Stomach (tissue), 4 donors: ENCODE results near the gene CACNA1E.

ENCODE experiments used
- EP300 ChIP-seq: sonication (generic); formaldehyde crosslinking; IDR thresholded peaks from one replicate; pipeline ENCODE4 v1.6.1; 2017; ENCODE audit warnings: antibody characterized with exemption
- POLR2A ChIP-seq, 4 donors: fragments of 450-650 bp; IDR thresholded peaks; one replicate each; pipeline ENCODE4 v1.6.1; 2016; ENCODE audit warnings: antibody characterized with exemption in 4 of 4, control low read depth in 2 of 4, mild to moderate bottlenecking in 1 of 4, moderate library complexity in 1 of 4
- TF ChIP-seq, protein P1 (sequence below), 7 experiments: fragments of 450-650 bp in 4 of 7; fragments of 200-600 bp in 3 of 7; sonication (generic) in 3 of 7; IDR thresholded peaks; one replicate each; pipeline ENCODE4 v1.5.1; 2016 to 2019; ENCODE audit warnings: antibody characterized with exemption in 7 of 7, control low read depth in 2 of 7, mild to moderate bottlenecking in 1 of 7

DNA sequence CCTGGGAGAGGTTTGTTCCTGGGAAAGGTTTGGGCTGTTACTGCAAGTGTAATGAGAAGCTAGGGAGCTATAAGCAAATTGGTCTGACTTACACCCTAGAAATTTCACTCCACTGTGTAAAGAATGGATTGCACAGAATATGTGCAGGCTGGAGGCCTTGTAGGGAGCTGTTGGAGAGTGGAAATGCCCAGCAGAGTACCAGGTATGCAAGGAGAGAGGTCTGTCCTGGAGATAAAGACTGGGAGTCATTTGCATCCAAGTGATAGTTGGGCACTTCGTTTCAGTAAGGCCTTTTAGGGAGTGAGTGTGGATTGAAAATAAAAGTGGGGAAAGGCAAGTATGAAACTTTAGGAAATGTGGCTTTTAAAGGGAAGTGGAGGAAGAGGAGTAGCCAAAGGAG, 75.8 kb downstream of the CACNA1E start:
- TF ChIP-seq POLR2A (IDR thresholded peaks at IDR 0.05) (no peak), EP300 (no peak)
- TF ChIP-seq, protein P1, sequence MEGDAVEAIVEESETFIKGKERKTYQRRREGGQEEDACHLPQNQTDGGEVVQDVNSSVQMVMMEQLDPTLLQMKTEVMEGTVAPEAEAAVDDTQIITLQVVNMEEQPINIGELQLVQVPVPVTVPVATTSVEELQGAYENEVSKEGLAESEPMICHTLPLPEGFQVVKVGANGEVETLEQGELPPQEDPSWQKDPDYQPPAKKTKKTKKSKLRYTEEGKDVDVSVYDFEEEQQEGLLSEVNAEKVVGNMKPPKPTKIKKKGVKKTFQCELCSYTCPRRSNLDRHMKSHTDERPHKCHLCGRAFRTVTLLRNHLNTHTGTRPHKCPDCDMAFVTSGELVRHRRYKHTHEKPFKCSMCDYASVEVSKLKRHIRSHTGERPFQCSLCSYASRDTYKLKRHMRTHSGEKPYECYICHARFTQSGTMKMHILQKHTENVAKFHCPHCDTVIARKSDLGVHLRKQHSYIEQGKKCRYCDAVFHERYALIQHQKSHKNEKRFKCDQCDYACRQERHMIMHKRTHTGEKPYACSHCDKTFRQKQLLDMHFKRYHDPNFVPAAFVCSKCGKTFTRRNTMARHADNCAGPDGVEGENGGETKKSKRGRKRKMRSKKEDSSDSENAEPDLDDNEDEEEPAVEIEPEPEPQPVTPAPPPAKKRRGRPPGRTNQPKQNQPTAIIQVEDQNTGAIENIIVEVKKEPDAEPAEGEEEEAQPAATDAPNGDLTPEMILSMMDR (IDR thresholded peaks at IDR 0.05), result no peak
